ENCODE measurements around the gene TIAM1.

TIAM1 gene

GRCh38 chr21:31343680-31344480 lies at the start of gene TIAM1:
TSS of gene TIAM1 (minus strand) at chr21:31344261. CDS start at chr21:31266972, 77,289 bp downstream.
- Histone ChIP-seq H3K4me1 (ENCODE audit: control insufficient read depth, insufficient read depth, low read length) (no peaks in the 10 kb centered on the region), H3K27me3 (ENCODE audit: control insufficient read depth, insufficient read depth, low read length) (peaks cover 25% of the 10 kb centered on the region), H3K36me3 (ENCODE audit: control insufficient read depth, insufficient read depth, low read length) (no peaks in the 10 kb centered on the region), H3K4me3 (ENCODE audit: low read length) (peak within 1 kb of the TSS; percentile 34), H3K9ac (ENCODE audit: low read length) (peak within 1 kb of the TSS; percentile 50), H3K9me3 (ENCODE audit: control insufficient read depth, low read length) (no peaks in the 10 kb centered on the region)

GRCh38 chr21:31387560-31388186 lies 43.6 kb upstream of the TIAM1 start:
- H3K36me3 ChIP-seq (ENCODE audit: control insufficient read depth, insufficient read depth, low read length), result no peaks in the 10 kb centered on the region
- no peak overlapping the region for H3K4me3 ChIP-seq (ENCODE audit: low read length)
- no peak overlapping the region for H3K9ac ChIP-seq (ENCODE audit: low read length)
- H3K27me3 ChIP-seq (ENCODE audit: control insufficient read depth, insufficient read depth, low read length), result no peaks in the 10 kb centered on the region
- H3K4me1 ChIP-seq (ENCODE audit: control insufficient read depth, insufficient read depth, low read length), result no peaks in the 10 kb centered on the region
- no peaks in the 10 kb centered on the region for H3K9me3 ChIP-seq (ENCODE audit: control insufficient read depth, low read length)

- Histone ChIP-seq H3K36me3 (ENCODE audit: control insufficient read depth, insufficient read depth, low read length) (no peaks in the 10 kb centered on the region), H3K4me3 (ENCODE audit: low read length) (no peak overlapping the region), H3K9ac (ENCODE audit: low read length) (no peak overlapping the region), H3K27me3 (ENCODE audit: control insufficient read depth, insufficient read depth, low read length) (no peaks in the 10 kb centered on the region), H3K4me1 (ENCODE audit: control insufficient read depth, insufficient read depth, low read length) (no peaks in the 10 kb centered on the region), H3K9me3 (ENCODE audit: control insufficient read depth, low read length) (no peaks in the 10 kb centered on the region)
These were observed 41.9 kb upstream of the TIAM1 start for GRCh38 chr21:31386006-31386405.

- Histone ChIP-seq H3K36me3 (ENCODE audit: control insufficient read depth, insufficient read depth, low read length) (no peaks in the 10 kb centered on the region), H3K4me3 (ENCODE audit: low read length) (no peak overlapping the region), H3K9me3 (ENCODE audit: control insufficient read depth, low read length) (no peaks in the 10 kb centered on the region), H3K27me3 (ENCODE audit: control insufficient read depth, insufficient read depth, low read length) (no peaks in the 10 kb centered on the region), H3K9ac (ENCODE audit: low read length) (no peak overlapping the region), H3K4me1 (ENCODE audit: control insufficient read depth, insufficient read depth, low read length) (no peaks in the 10 kb centered on the region)
These were observed 39.7 kb upstream of the TIAM1 start for GRCh38 chr21:31383770-31384169.

- Histone ChIP-seq H3K36me3 (ENCODE audit: control insufficient read depth, insufficient read depth, low read length) (no peaks in the 10 kb centered on the region), H3K27me3 (ENCODE audit: control insufficient read depth, insufficient read depth, low read length) (no peaks in the 10 kb centered on the region), H3K9me3 (ENCODE audit: control insufficient read depth, low read length) (no peaks in the 10 kb centered on the region), H3K4me3 (ENCODE audit: low read length) (no peak overlapping the region), H3K9ac (ENCODE audit: low read length) (no peak overlapping the region), H3K4me1 (ENCODE audit: control insufficient read depth, insufficient read depth, low read length) (no peaks in the 10 kb centered on the region)
These were observed 38.0 kb upstream of the TIAM1 start for GRCh38 chr21:31382060-31382459.

- Histone ChIP-seq H3K4me1 (ENCODE audit: control insufficient read depth, insufficient read depth, low read length) (no peaks in the 10 kb centered on the region), H3K36me3 (ENCODE audit: control insufficient read depth, insufficient read depth, low read length) (no peaks in the 10 kb centered on the region), H3K9ac (ENCODE audit: low read length) (no peak overlapping the region), H3K27me3 (ENCODE audit: control insufficient read depth, insufficient read depth, low read length) (no peaks in the 10 kb centered on the region), H3K4me3 (ENCODE audit: low read length) (no peak overlapping the region), H3K9me3 (ENCODE audit: control insufficient read depth, low read length) (no peaks in the 10 kb centered on the region)
These were observed 32.2 kb upstream of the TIAM1 start for GRCh38 chr21:31376301-31376700.

- Histone ChIP-seq H3K9ac (ENCODE audit: low read length) (no peak overlapping the region), H3K36me3 (ENCODE audit: control insufficient read depth, insufficient read depth, low read length) (no peaks in the 10 kb centered on the region), H3K27me3 (ENCODE audit: control insufficient read depth, insufficient read depth, low read length) (no peaks in the 10 kb centered on the region), H3K4me3 (ENCODE audit: low read length) (no peak overlapping the region), H3K9me3 (ENCODE audit: control insufficient read depth, low read length) (no peaks in the 10 kb centered on the region), H3K4me1 (ENCODE audit: control insufficient read depth, insufficient read depth, low read length) (no peaks in the 10 kb centered on the region)
These were observed 30.3 kb upstream of the TIAM1 start for GRCh38 chr21:31374395-31374794.

GRCh38 chr21:31372471-31372765 lies 28.4 kb upstream of the TIAM1 start:
- Histone ChIP-seq H3K9ac (ENCODE audit: low read length) (no peak overlapping the region), H3K4me3 (ENCODE audit: low read length) (no peak overlapping the region), H3K27me3 (ENCODE audit: control insufficient read depth, insufficient read depth, low read length) (no peaks in the 10 kb centered on the region), H3K36me3 (ENCODE audit: control insufficient read depth, insufficient read depth, low read length) (no peaks in the 10 kb centered on the region), H3K4me1 (ENCODE audit: control insufficient read depth, insufficient read depth, low read length) (no peaks in the 10 kb centered on the region), H3K9me3 (ENCODE audit: control insufficient read depth, low read length) (no peaks in the 10 kb centered on the region)

GRCh38 chr21:31371715-31372470 lies 27.8 kb upstream of the TIAM1 start:
- H3K36me3 ChIP-seq (ENCODE audit: control insufficient read depth, insufficient read depth, low read length), result no peaks in the 10 kb centered on the region
- H3K4me1 ChIP-seq (ENCODE audit: control insufficient read depth, insufficient read depth, low read length), result no peaks in the 10 kb centered on the region
- H3K9me3 ChIP-seq (ENCODE audit: control insufficient read depth, low read length), result no peaks in the 10 kb centered on the region
- no peaks in the 10 kb centered on the region for H3K27me3 ChIP-seq (ENCODE audit: control insufficient read depth, insufficient read depth, low read length)
- H3K4me3 ChIP-seq (ENCODE audit: low read length), result no peak overlapping the region
- H3K9ac ChIP-seq (ENCODE audit: low read length), result no peak overlapping the region

GRCh38 chr21:31370893-31371544 lies 27.0 kb upstream of the TIAM1 start:
- H3K9me3 ChIP-seq (ENCODE audit: control insufficient read depth, low read length), result no peaks in the 10 kb centered on the region
- H3K36me3 ChIP-seq (ENCODE audit: control insufficient read depth, insufficient read depth, low read length), result no peaks in the 10 kb centered on the region
- H3K9ac ChIP-seq (ENCODE audit: low read length), result no peak overlapping the region
- H3K27me3 ChIP-seq (ENCODE audit: control insufficient read depth, insufficient read depth, low read length), result no peaks in the 10 kb centered on the region
- H3K4me3 ChIP-seq (ENCODE audit: low read length), result no peak overlapping the region
- no peaks in the 10 kb centered on the region for H3K4me1 ChIP-seq (ENCODE audit: control insufficient read depth, insufficient read depth, low read length)

GRCh38 chr21:31370281-31370892 lies 26.3 kb upstream of the TIAM1 start:
- H3K36me3 ChIP-seq (ENCODE audit: control insufficient read depth, insufficient read depth, low read length), result no peaks in the 10 kb centered on the region
- H3K27me3 ChIP-seq (ENCODE audit: control insufficient read depth, insufficient read depth, low read length), result no peaks in the 10 kb centered on the region
- H3K4me3 ChIP-seq (ENCODE audit: low read length), result no peak overlapping the region
- H3K9ac ChIP-seq (ENCODE audit: low read length), result no peak overlapping the region
- no peaks in the 10 kb centered on the region for H3K4me1 ChIP-seq (ENCODE audit: control insufficient read depth, insufficient read depth, low read length)
- no peaks in the 10 kb centered on the region for H3K9me3 ChIP-seq (ENCODE audit: control insufficient read depth, low read length)

Data from mucosa of stomach (tissue), 1 donor.